ENCODE measurements around the gene TTC39C. TPM values are rescaled to one million over a fixed set of nuclear protein-coding genes. Genes with fewer than 3 reads are reported as not detected.
"Not testable (repeated sequence)": the region's sequence is repeated elsewhere in the genome, so short reads cannot be mapped to it uniquely, and the experiment has no call there.

TTC39C gene
- polyA plus RNA-seq, 3 donors: 4.3 to 29.5 (median 8.3) TPM

DNA sequence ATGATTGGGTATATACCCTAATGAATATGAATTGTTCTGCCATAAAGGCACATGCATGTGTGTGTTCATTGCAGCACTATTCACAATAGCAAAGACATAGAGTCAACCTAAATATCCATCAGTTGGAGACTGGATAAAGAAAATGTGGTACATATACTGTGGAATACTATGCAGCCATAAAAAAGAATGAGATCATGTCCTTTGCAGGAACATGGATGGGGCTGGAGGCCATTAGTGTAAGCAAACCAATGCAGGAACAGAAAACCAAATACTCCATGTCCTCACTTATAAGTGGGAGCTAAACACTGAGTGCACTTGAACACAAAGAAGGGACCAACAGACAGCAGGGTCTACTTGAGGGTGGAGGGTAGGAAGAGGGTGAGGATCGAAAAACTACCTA lies 43.2 kb downstream of the TTC39C start:
- H3K79me2 ChIP-seq (ENCODE audit: insufficient read depth, low read length): peaks cover 100% of the 10 kb centered on the region
- H3K4me3 ChIP-seq (replicated peaks in 1 of 3; ENCODE audit: low read depth in 2 of 3, low read length in 3 of 3): no peak overlapping the region
- no peaks in the 10 kb centered on the region for H3K27me3 ChIP-seq (ENCODE audit: control insufficient read depth in 2 of 2, insufficient read depth in 2 of 2, low read length in 2 of 2)
- DNase-seq: no peak
- peaks cover 29% of the 10 kb centered on the region for H3K4me1 Mint-ChIP-seq
- TF ChIP-seq, protein P1, sequence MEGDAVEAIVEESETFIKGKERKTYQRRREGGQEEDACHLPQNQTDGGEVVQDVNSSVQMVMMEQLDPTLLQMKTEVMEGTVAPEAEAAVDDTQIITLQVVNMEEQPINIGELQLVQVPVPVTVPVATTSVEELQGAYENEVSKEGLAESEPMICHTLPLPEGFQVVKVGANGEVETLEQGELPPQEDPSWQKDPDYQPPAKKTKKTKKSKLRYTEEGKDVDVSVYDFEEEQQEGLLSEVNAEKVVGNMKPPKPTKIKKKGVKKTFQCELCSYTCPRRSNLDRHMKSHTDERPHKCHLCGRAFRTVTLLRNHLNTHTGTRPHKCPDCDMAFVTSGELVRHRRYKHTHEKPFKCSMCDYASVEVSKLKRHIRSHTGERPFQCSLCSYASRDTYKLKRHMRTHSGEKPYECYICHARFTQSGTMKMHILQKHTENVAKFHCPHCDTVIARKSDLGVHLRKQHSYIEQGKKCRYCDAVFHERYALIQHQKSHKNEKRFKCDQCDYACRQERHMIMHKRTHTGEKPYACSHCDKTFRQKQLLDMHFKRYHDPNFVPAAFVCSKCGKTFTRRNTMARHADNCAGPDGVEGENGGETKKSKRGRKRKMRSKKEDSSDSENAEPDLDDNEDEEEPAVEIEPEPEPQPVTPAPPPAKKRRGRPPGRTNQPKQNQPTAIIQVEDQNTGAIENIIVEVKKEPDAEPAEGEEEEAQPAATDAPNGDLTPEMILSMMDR (IDR thresholded peaks at IDR 0.05): no peak
- H3K9ac ChIP-seq (ENCODE audit: insufficient read depth, low read length, poor library complexity, severe bottlenecking): no peak overlapping the region
- peaks cover 0 to 8% of the 10 kb centered on the region in 2 donors for H3K36me3 ChIP-seq (replicated peaks in 1 of 2; ENCODE audit: control insufficient read depth in 1 of 2, insufficient read depth in 2 of 2, low read length in 2 of 2)
- H3K9me3 ChIP-seq (replicated peaks in 1 of 2; ENCODE audit: control insufficient read depth in 1 of 2, insufficient read depth in 1 of 2, low read length in 2 of 2): no peaks in the 10 kb centered on the region
- H3K27ac ChIP-seq (ENCODE audit: low read depth in 1 of 2, low read length in 2 of 2): no peak overlapping the region
- no peak overlapping the region for H2AFZ ChIP-seq (ENCODE audit: insufficient read depth, low read depth, low read length, poor library complexity, severe bottlenecking)
- WGBS (ENCODE audit: insufficient coverage): no CpG with 5 or more reads among the region's 1 CpG
- H3K36me3 Mint-ChIP-seq: peaks cover 10% of the 10 kb centered on the region in 2 donors
- H3K27ac Mint-ChIP-seq: peak overlapping the region in 1 of 7 donors; percentile 57
- H3K9me3 Mint-ChIP-seq: peaks cover 0 to 4% (median 0%) of the 10 kb centered on the region in 7 donors
- H3K4me1 ChIP-seq (ENCODE audit: control insufficient read depth in 1 of 2, insufficient read depth in 2 of 2, low read length in 2 of 2): peaks cover 13 to 24% of the 10 kb centered on the region in 2 donors
- intact Hi-C loops (cut with micrococcal nuclease): no loop called here
- no peaks in the 10 kb centered on the region for H3K27me3 Mint-ChIP-seq (ENCODE audit: low read depth in 3 of 3)
- no peak overlapping the region for H3K4me3 Mint-ChIP-seq
- peaks cover 64% of the 10 kb centered on the region for H4K20me1 ChIP-seq (ENCODE audit: insufficient read depth, low read length)
- no peak overlapping the region for H3K4me2 ChIP-seq (replicated peaks; ENCODE audit: extremely low read depth, low read length, poor library complexity, severe bottlenecking)

DNA sequence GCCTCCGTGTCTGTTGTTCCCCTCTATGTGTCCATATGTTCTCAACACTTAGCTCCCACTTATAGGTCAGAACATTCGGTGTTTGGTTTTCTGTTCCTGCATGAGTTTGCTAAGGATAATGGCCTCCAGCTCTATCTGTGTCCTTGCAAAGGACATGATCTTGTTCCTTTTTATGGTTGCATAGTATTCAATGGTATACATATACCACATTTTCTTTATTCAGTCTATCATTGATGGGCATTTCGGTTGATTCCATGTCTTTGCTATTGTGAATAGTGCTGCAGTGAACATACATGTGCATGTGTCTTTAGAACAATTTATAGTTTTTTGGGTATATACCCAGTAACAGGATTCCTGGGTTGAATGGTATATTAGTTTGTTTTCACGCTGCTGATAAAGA lies 44.8 kb downstream of the TTC39C start:
- H2AFZ ChIP-seq (ENCODE audit: insufficient read depth, low read depth, low read length, poor library complexity, severe bottlenecking); H3K9me3 ChIP-seq (replicated peaks in 1 of 2; ENCODE audit: control insufficient read depth in 1 of 2, insufficient read depth in 1 of 2, low read length in 2 of 2); H3K27me3 Mint-ChIP-seq (ENCODE audit: low read depth in 3 of 3); H3K36me3 ChIP-seq (replicated peaks in 1 of 2; ENCODE audit: control insufficient read depth in 1 of 2, insufficient read depth in 2 of 2, low read length in 2 of 2); H3K9me3 Mint-ChIP-seq; H3K4me3 ChIP-seq (replicated peaks in 1 of 3; ENCODE audit: low read depth in 2 of 3, low read length in 3 of 3); H3K9ac ChIP-seq (ENCODE audit: insufficient read depth, low read length, poor library complexity, severe bottlenecking); DNase-seq; H3K27ac ChIP-seq (ENCODE audit: low read depth in 1 of 2, low read length in 2 of 2); H3K4me2 ChIP-seq (replicated peaks; ENCODE audit: extremely low read depth, low read length, poor library complexity, severe bottlenecking); H3K27ac Mint-ChIP-seq; H3K27me3 ChIP-seq (ENCODE audit: control insufficient read depth in 2 of 2, insufficient read depth in 2 of 2, low read length in 2 of 2); H3K36me3 Mint-ChIP-seq; intact Hi-C loops (cut with micrococcal nuclease); H3K4me3 Mint-ChIP-seq: not testable (repeated sequence)
- H4K20me1 ChIP-seq (ENCODE audit: insufficient read depth, low read length): peaks cover 65% of the 10 kb centered on the region
- peaks cover 34% of the 10 kb centered on the region for H3K4me1 Mint-ChIP-seq
- peaks cover 100% of the 10 kb centered on the region for H3K79me2 ChIP-seq (ENCODE audit: insufficient read depth, low read length)
- WGBS (ENCODE audit: insufficient coverage): 100% methylated on average over 1 of the region's 4 CpGs
- peaks cover 13 to 34% of the 10 kb centered on the region in 2 donors for H3K4me1 ChIP-seq (ENCODE audit: control insufficient read depth in 1 of 2, insufficient read depth in 2 of 2, low read length in 2 of 2)

All from CD14-positive monocyte (primary cell).